Prostate gland (tissue), 2 donors: ENCODE measurements around the gene DLGAP1.

Source experiments
- POLR2AphosphoS5 ChIP-seq: sonication (generic); formaldehyde crosslinking; IDR thresholded peaks from one replicate; pipeline ENCODE4 v1.6.1; 2017; ENCODE audit warnings: antibody characterized with exemption
- TF ChIP-seq, protein P1 (sequence below), 4 experiments: fragments of 200-600 bp in 2 of 4; fragments of 450-650 bp in 2 of 4; sonication (generic) in 2 of 4; IDR thresholded peaks; 1 replicate in 3 of 4; 2 replicates in 1 of 4; pipeline ENCODE4 v1.5.1; 2016 to 2019; ENCODE audit warnings: antibody characterized with exemption in 4 of 4, mild to moderate bottlenecking in 2 of 4, moderate library complexity in 2 of 4

DNA sequence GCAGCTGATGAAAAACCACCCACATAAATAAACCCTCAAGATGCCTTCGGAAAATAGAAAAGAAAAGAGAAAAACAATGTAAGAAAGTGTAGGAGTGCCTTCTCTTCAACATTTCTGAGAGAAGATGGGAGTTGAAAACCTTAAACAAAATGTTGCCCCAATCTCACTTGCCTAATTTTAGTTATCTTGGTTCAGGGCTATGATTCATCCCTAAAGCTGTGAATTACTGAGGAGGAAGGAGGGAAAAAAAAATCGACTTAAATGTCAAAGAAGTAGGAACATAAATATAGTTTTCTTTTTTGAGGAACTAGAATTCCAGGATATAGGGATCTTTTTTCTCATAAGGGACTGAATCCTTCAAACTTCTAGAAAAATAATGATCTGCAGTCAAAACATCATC, 644.8 kb downstream of the DLGAP1 start:
- TF ChIP-seq, protein P1, sequence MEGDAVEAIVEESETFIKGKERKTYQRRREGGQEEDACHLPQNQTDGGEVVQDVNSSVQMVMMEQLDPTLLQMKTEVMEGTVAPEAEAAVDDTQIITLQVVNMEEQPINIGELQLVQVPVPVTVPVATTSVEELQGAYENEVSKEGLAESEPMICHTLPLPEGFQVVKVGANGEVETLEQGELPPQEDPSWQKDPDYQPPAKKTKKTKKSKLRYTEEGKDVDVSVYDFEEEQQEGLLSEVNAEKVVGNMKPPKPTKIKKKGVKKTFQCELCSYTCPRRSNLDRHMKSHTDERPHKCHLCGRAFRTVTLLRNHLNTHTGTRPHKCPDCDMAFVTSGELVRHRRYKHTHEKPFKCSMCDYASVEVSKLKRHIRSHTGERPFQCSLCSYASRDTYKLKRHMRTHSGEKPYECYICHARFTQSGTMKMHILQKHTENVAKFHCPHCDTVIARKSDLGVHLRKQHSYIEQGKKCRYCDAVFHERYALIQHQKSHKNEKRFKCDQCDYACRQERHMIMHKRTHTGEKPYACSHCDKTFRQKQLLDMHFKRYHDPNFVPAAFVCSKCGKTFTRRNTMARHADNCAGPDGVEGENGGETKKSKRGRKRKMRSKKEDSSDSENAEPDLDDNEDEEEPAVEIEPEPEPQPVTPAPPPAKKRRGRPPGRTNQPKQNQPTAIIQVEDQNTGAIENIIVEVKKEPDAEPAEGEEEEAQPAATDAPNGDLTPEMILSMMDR (IDR thresholded peaks at IDR 0.05), result no peak
- no peak for TF ChIP-seq POLR2AphosphoS5
